BLaER1 treated with 17β-estradiol and CSF1 and Interleukin-3, amounts not matched to agents 10 nM and 100 nM (cell line): ENCODE results near the gene SPATA31C1.

ENCODE experiments used
- H3K27ac ChIP-seq, 11 experiments: shearing (Covaris generic); formaldehyde crosslinking; 2 replicates each; pipeline ENCODE4 v1.8.1; 2022
- H3K27me3 ChIP-seq, 11 experiments: shearing (Covaris generic); formaldehyde crosslinking; 2 replicates each; pipeline ENCODE4 v1.8.1; 2022
- H3K36me3 ChIP-seq, 11 experiments: shearing (Covaris generic); formaldehyde crosslinking; 2 replicates each; pipeline ENCODE4 v1.8.1; 2022
- H3K4me1 ChIP-seq, 10 experiments: shearing (Covaris generic); formaldehyde crosslinking; 2 replicates each; pipeline ENCODE4 v1.8.1; 2022
- H3K4me2 ChIP-seq, 11 experiments: shearing (Covaris generic); formaldehyde crosslinking; 2 replicates each; pipeline ENCODE4 v1.8.1; 2022
- H3K4me3 ChIP-seq, 10 experiments: shearing (Covaris generic); formaldehyde crosslinking; 2 replicates each; pipeline ENCODE4 v1.8.1; 2022
- H3K9ac ChIP-seq, 11 experiments: shearing (Covaris generic); formaldehyde crosslinking; 2 replicates each; pipeline ENCODE4 v1.8.1; 2022
- H3K9me3 ChIP-seq, 11 experiments: shearing (Covaris generic); formaldehyde crosslinking; replicated peaks in 1 of 11; 2 replicates each; pipeline ENCODE4 v1.8.1; 2022
- H4K20me1 ChIP-seq, 11 experiments: shearing (Covaris generic); formaldehyde crosslinking; 2 replicates each; pipeline ENCODE4 v1.8.1; 2022
- Cebpa-rat ChIP-seq, 11 experiments: shearing (Covaris generic); IDR thresholded peaks; 2 replicates each; pipeline ENCODE4 v1.8.1; 2022

SPATA31C1 gene

GRCh38 chr9:87950765-87951488 is 33.2 kb downstream of the SPATA31C1 start:
- Histone ChIP-seq H3K4me2 (peak overlapping the region in 8 of 11 experiments; percentile 53 to 78 (median 62); a peak in 16 of 22 replicates), H3K36me3 (no peaks in the 10 kb centered on the region), H3K4me3 (no peak overlapping the region), H4K20me1 (peaks cover 0 to 13% (median 6%) of the 10 kb centered on the region in 11 experiments; a peak in 9 of 22 replicates), H3K4me1 (peaks cover 0 to 23% (median 17%) of the 10 kb centered on the region in 10 experiments; a peak in 16 of 20 replicates), H3K9me3 (no peaks in the 10 kb centered on the region), H3K9ac (no peak overlapping the region), H3K27ac (no peak overlapping the region), H3K27me3 (peaks cover 6 to 21% (median 19%) of the 10 kb centered on the region in 11 experiments; a peak in 18 of 22 replicates)
- no peak for TF ChIP-seq Cebpa-rat (IDR thresholded peaks at IDR 0.05)

- Histone ChIP-seq H3K27ac (no peak overlapping the region), H4K20me1 (peaks cover 0 to 13% (median 6%) of the 10 kb centered on the region in 11 experiments; a peak in 9 of 22 replicates), H3K4me3 (no peak overlapping the region), H3K9me3 (peaks cover 0 to 4% (median under 1%) of the 10 kb centered on the region in 11 experiments; a peak in 2 of 22 replicates), H3K4me2 (no peak overlapping the region), H3K4me1 (peaks cover 0 to 23% (median 17%) of the 10 kb centered on the region in 10 experiments; a peak in 16 of 20 replicates), H3K9ac (no peak overlapping the region), H3K27me3 (no peaks in the 10 kb centered on the region), H3K36me3 (no peaks in the 10 kb centered on the region)
- no peak for TF ChIP-seq Cebpa-rat (IDR thresholded peaks at IDR 0.05)
Observed at GRCh38 chr9:87954230-87954629, 36.5 kb downstream of the SPATA31C1 start.

- no peak overlapping the region for H3K27ac ChIP-seq
- H3K36me3 ChIP-seq, result no peaks in the 10 kb centered on the region
- no peaks in the 10 kb centered on the region; a peak in 1 of 20 replicates for H3K4me1 ChIP-seq
- H3K9me3 ChIP-seq, result peaks cover 0 to 13% (median 5%) of the 10 kb centered on the region in 11 experiments; a peak in 5 of 22 replicates
- H4K20me1 ChIP-seq, result no peaks in the 10 kb centered on the region
- no peak overlapping the region for H3K4me3 ChIP-seq
- no peak for TF ChIP-seq Cebpa-rat (IDR thresholded peaks at IDR 0.05)
- no peaks in the 10 kb centered on the region for H3K27me3 ChIP-seq
- H3K4me2 ChIP-seq, result no peak overlapping the region
- H3K9ac ChIP-seq, result no peak overlapping the region
Observed at GRCh38 chr9:87957839-87958238, 40.1 kb downstream of the SPATA31C1 start.

GRCh38 chr9:87958591-87958990 is 40.8 kb downstream of the SPATA31C1 start:
- H3K4me3 ChIP-seq, result no peak overlapping the region
- no peak overlapping the region for H3K27ac ChIP-seq
- no peaks in the 10 kb centered on the region; a peak in 1 of 20 replicates for H3K4me1 ChIP-seq
- no peaks in the 10 kb centered on the region for H4K20me1 ChIP-seq
- no peaks in the 10 kb centered on the region for H3K36me3 ChIP-seq
- TF ChIP-seq Cebpa-rat (IDR thresholded peaks at IDR 0.05), result no peak
- H3K27me3 ChIP-seq, result no peaks in the 10 kb centered on the region
- no peak overlapping the region for H3K4me2 ChIP-seq
- no peak overlapping the region for H3K9ac ChIP-seq
- H3K9me3 ChIP-seq, result peaks cover 0 to 13% (median 5%) of the 10 kb centered on the region in 11 experiments; a peak in 5 of 22 replicates

- no peaks in the 10 kb centered on the region for H4K20me1 ChIP-seq
- TF ChIP-seq Cebpa-rat (IDR thresholded peaks at IDR 0.05), result no peak
- H3K4me1 ChIP-seq, result no peaks in the 10 kb centered on the region; a peak in 1 of 20 replicates
- H3K4me3 ChIP-seq, result no peak overlapping the region
- H3K4me2 ChIP-seq, result no peak overlapping the region
- no peaks in the 10 kb centered on the region for H3K27me3 ChIP-seq
- H3K27ac ChIP-seq, result no peak overlapping the region
- H3K36me3 ChIP-seq, result no peaks in the 10 kb centered on the region
- peaks cover 0 to 13% (median 5%) of the 10 kb centered on the region in 11 experiments; a peak in 6 of 22 replicates for H3K9me3 ChIP-seq
- no peak overlapping the region for H3K9ac ChIP-seq
Observed at GRCh38 chr9:87959916-87960581, 42.3 kb downstream of the SPATA31C1 start.

- Histone ChIP-seq H3K9ac (no peak overlapping the region), H3K27me3 (no peaks in the 10 kb centered on the region), H4K20me1 (no peaks in the 10 kb centered on the region), H3K4me1 (peaks cover 0 to 4% (median 0%) of the 10 kb centered on the region in 10 experiments; a peak in 1 of 20 replicates), H3K36me3 (no peaks in the 10 kb centered on the region), H3K4me3 (no peak overlapping the region), H3K4me2 (no peak overlapping the region), H3K27ac (no peak overlapping the region), H3K9me3 (peaks cover 0 to 13% (median 5%) of the 10 kb centered on the region in 11 experiments; a peak in 6 of 22 replicates)
- no peak for TF ChIP-seq Cebpa-rat (IDR thresholded peaks at IDR 0.05)
Observed at GRCh38 chr9:87963770-87964169, 46.0 kb downstream of the SPATA31C1 start.

- Histone ChIP-seq H3K4me2 (no peak overlapping the region), H3K4me1 (peaks cover 0 to 4% (median 0%) of the 10 kb centered on the region in 10 experiments; a peak in 1 of 20 replicates), H3K9me3 (peaks cover 0 to 5% (median 0%) of the 10 kb centered on the region in 11 experiments; a peak in 4 of 22 replicates), H3K9ac (no peak overlapping the region), H3K4me3 (no peak overlapping the region), H3K27ac (no peak overlapping the region), H3K36me3 (no peaks in the 10 kb centered on the region), H3K27me3 (no peaks in the 10 kb centered on the region), H4K20me1 (no peaks in the 10 kb centered on the region)
- no peak for TF ChIP-seq Cebpa-rat (IDR thresholded peaks at IDR 0.05)
Observed at GRCh38 chr9:87964826-87965225, 47.1 kb downstream of the SPATA31C1 start.

GRCh38 chr9:87968155-87968554 is 50.4 kb downstream of the SPATA31C1 start:
- no peak for TF ChIP-seq Cebpa-rat (IDR thresholded peaks at IDR 0.05)
- Histone ChIP-seq H3K36me3 (no peaks in the 10 kb centered on the region), H3K4me1 (peaks cover 0 to 4% (median 0%) of the 10 kb centered on the region in 10 experiments; a peak in 1 of 20 replicates), H3K9me3 (no peaks in the 10 kb centered on the region; a peak in 1 of 22 replicates), H3K9ac (no peak overlapping the region), H4K20me1 (no peaks in the 10 kb centered on the region), H3K4me2 (no peak overlapping the region), H3K4me3 (no peak overlapping the region), H3K27ac (no peak overlapping the region), H3K27me3 (0 out of 22 replicates have a peak, but pooled peaks cover 0 to 4% (median 0%) of the 10 kb centered on the region in 11 experiments)

- H3K27me3 ChIP-seq, result 0 out of 22 replicates have a peak, but pooled peaks cover 0 to 4% (median 0%) of the 10 kb centered on the region in 11 experiments
- no peaks in the 10 kb centered on the region for H4K20me1 ChIP-seq
- H3K4me2 ChIP-seq, result no peak overlapping the region
- no peak overlapping the region for H3K9ac ChIP-seq
- no peak overlapping the region for H3K4me3 ChIP-seq
- peaks cover 0 to 12% (median 0%) of the 10 kb centered on the region in 11 experiments; a peak in 6 of 22 replicates for H3K9me3 ChIP-seq
- TF ChIP-seq Cebpa-rat (IDR thresholded peaks at IDR 0.05), result no peak
- peaks cover 0 to 11% (median 8%) of the 10 kb centered on the region in 10 experiments; a peak in 10 of 20 replicates for H3K4me1 ChIP-seq
- H3K36me3 ChIP-seq, result no peaks in the 10 kb centered on the region
- H3K27ac ChIP-seq, result no peak overlapping the region
Observed at GRCh38 chr9:87970602-87971001, 52.8 kb downstream of the SPATA31C1 start.
